Stimulated activated memory B cell treated with anti-CD40 and anti-IgM and Interleukin-4, amounts not matched to agents 10 μg/mL and 1 μg/mL and 100 μg/mL, for 72 hours (primary cell): ENCODE data around the gene PHF3.

ENCODE experiments used
- ATAC-seq: fragments of 150-1000 bp; cut with Tn5 transposase; 2 replicates; pipeline ENCODE4 v1.10.0; 2021
- H3K27ac Mint-ChIP-seq: one replicate; pipeline ENCODE4 v1.8.0; 2022; ENCODE audit warnings: mild to moderate bottlenecking, mixed read lengths
- H3K27me3 Mint-ChIP-seq: one replicate; pipeline ENCODE4 v1.8.0; 2022; ENCODE audit warnings: mixed read lengths
- H3K36me3 Mint-ChIP-seq: one replicate; pipeline ENCODE4 v1.8.0; 2022; ENCODE audit warnings: mixed read lengths
- H3K4me1 Mint-ChIP-seq: one replicate; pipeline ENCODE4 v1.8.0; 2022; ENCODE audit warnings: mixed read lengths
- H3K4me3 Mint-ChIP-seq: one replicate; pipeline ENCODE4 v1.8.0; 2022; ENCODE audit warnings: mild to moderate bottlenecking, moderate library complexity, mixed read lengths
- H3K9me3 Mint-ChIP-seq: one replicate; pipeline ENCODE4 v1.8.0; 2022; ENCODE audit warnings: mixed read lengths

PHF3 gene

DNA sequence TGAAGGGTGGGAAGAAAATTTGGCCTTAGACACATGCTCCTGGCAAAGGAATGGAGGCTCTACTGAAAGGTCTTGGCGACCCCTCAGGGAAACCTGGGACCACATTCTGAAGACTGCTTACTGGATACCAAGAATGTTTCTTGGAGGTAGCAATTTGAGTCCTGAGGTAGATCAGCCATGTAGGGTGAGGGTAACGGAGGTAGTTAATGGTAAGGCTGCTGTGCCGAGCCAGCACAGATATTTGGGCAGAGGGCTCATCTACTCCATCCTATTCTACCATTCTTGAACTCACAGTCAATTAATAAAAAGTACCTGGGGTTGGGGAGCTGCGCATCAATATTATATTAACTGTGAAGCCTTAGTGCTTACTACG lies 401 bp upstream of the PHF3 start:
- Mint-ChIP-seq H3K4me3 (peak overlapping the region; percentile 97), H3K4me1 (peaks cover 39% of the 10 kb centered on the region), H3K9me3 (no peaks in the 10 kb centered on the region), H3K27me3 (no peaks in the 10 kb centered on the region), H3K27ac (peak overlapping the region; percentile 95), H3K36me3 (no peaks in the 10 kb centered on the region)
- ATAC-seq: no peak

DNA sequence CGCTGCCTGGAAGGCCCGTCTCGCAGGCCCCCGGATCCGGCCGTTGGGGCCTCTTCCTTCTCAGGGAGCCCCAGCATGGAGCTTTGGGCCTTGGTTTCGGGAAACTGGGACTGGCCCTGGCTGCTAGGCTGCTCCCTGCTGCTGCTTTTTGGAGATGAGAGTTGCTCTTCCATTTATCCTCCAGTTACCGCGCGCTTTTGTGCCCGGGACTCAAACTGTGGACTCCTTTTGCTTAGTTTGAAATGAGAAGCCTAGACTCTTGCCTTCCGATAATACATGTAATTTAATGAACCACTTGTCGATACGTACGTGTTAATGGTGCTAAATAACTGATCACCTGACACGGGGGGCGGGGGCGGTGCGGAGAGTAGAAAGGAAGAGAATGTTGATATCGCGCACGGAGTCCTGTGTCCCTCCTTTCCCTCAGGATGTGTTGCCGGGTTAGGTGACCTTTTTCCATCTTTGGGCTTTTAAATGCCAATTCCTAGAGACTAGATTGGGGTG lies 968 bp downstream of the PHF3 start:
- ATAC-seq: peak; percentile 9
- peak overlapping the region; percentile 95 for H3K27ac Mint-ChIP-seq
- H3K9me3 Mint-ChIP-seq: no peaks in the 10 kb centered on the region
- H3K4me1 Mint-ChIP-seq: peaks cover 52% of the 10 kb centered on the region
- peak overlapping the region; percentile 97 for H3K4me3 Mint-ChIP-seq
- peaks cover 2% of the 10 kb centered on the region for H3K36me3 Mint-ChIP-seq
- H3K27me3 Mint-ChIP-seq: no peaks in the 10 kb centered on the region

DNA sequence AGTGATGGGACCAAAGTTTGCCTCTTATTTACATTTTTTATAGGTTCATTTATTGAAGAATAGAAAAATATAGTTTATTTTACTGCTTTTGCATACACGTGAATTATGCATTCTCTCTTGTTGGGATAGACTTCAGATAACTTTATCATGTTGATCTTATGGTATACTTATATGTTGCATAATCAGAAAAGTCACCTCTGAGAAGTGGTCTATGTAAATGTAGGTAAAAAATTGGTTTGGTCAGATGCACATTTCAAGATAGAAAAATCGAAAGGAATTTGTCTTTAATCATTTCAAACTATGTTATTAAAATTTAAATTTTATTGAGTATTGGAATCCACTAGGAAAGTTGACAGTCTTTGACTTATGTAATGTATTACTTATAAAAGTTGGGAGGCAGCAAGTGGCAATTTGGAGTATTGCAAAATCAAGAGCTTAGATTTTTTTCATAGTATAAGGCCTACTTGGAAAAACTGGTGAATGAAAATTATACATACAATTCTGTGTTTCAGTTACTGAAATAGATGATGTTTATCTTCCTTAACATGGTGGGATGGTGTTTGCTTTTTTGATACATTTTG lies 2.4 kb downstream of the PHF3 start:
- Mint-ChIP-seq H3K4me3 (peak overlapping the region; percentile 50), H3K4me1 (peaks cover 56% of the 10 kb centered on the region), H3K27ac (no peak overlapping the region)

DNA sequence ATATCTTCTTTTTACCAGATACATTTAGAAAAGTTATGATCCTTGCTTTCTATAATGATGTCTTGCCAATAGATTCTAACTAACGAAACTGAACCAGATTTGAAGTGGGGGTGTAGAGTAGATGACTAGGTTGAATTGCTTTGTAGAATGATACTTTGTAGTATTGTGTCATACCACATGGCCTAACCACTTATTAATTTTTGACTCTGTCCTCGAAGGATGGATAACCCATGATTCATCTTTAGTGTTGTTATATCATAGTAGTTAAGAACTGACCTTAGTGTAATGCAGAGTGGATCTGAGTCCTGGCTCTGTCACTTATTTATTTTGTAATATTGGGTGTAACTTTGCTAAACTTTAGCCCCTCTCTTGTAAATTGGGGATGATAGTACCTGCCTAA lies 4.5 kb downstream of the PHF3 start:
- Mint-ChIP-seq H3K36me3 (peaks cover 5% of the 10 kb centered on the region), H3K27me3 (no peaks in the 10 kb centered on the region), H3K4me3 (no peak overlapping the region), H3K27ac (no peak overlapping the region), H3K4me1 (peaks cover 70% of the 10 kb centered on the region), H3K9me3 (no peaks in the 10 kb centered on the region)
- no peak for ATAC-seq

More for the DNA sequence above, 2.4 kb downstream of the PHF3 start:
- no peak for ATAC-seq
- H3K9me3 Mint-ChIP-seq: no peaks in the 10 kb centered on the region
- H3K27me3 Mint-ChIP-seq: no peaks in the 10 kb centered on the region
- peaks cover 5% of the 10 kb centered on the region for H3K36me3 Mint-ChIP-seq

DNA sequence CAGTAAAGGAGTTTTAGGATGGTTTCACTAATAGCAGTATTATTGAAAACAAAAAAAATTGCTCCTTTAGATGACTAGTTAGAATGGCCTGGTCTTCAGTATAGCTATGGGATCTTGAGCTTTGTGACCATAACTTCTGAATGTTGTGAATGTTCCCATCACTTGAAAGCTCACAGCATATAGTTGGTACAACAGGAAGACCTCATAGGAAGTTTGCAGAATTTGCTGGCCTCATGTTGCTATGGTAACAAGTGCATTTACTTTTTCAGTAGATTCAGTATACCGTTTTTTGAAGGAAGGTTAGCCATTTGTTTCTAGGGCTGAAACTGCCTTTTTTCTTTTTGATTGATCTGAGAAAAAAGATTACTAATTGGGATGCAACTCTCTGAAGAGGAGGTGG lies 8.3 kb downstream of the PHF3 start:
- no peaks in the 10 kb centered on the region for H3K27me3 Mint-ChIP-seq
- peaks cover 5% of the 10 kb centered on the region for H3K36me3 Mint-ChIP-seq
- ATAC-seq: no peak

DNA sequence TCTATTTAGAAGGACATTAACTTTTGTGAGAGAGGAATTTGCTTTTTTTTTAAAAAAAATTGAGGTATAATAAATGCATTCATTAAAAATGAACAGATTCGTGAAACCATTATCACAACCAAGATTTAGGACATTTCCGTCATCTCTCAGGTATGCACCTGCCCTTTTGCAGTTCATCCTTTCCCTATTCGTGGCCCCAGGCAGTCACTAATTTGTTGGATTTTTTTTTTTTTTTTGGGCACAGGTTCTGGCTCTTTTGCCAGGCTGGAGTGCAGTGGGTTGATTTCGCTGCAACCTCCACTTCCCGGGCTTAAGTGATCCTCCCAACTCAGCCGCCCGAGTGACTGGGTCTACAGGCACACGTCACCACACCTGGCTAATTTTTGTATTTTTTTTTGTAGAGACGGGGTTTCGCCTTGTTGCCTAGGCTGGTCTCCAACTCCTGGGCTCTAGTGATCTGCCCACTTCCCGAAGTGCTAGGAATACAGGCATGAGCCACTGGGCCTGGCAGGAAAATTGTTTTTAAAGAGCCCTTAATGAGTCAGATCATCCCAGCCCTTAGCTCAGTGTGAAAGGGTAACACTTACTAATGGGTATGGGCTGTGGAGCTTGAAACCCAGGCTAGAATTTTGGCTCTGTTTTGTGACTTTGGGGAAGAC lies 9.2 kb downstream of the PHF3 start:
- peaks cover 5% of the 10 kb centered on the region for H3K36me3 Mint-ChIP-seq
- no peak overlapping the region for H3K27ac Mint-ChIP-seq
- H3K4me1 Mint-ChIP-seq: peaks cover 45% of the 10 kb centered on the region
- no peaks in the 10 kb centered on the region for H3K9me3 Mint-ChIP-seq
- no peak overlapping the region for H3K4me3 Mint-ChIP-seq
- H3K27me3 Mint-ChIP-seq: no peaks in the 10 kb centered on the region
- ATAC-seq: no peak

More for the DNA sequence above, 8.3 kb downstream of the PHF3 start:
- Mint-ChIP-seq H3K9me3 (no peaks in the 10 kb centered on the region), H3K4me1 (peaks cover 54% of the 10 kb centered on the region), H3K27ac (no peak overlapping the region), H3K4me3 (no peak overlapping the region)

DNA sequence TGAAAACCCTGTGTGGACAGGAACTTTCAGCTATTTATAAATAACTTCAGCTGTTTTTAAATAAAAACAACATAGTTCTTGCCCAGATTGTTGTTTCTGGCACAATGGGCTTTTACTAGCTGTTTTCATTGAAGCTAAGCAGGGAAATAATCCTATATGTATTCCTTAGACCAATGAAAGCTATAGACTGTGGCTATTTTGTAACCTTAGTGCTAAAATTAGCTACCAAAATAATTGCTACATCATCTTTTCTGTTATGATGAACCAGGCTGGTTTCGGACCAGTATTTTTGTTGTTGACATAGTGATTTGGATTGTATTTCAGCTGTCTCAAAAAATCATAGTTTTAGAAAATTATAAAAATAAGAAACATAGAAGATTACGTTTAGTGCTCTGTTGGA lies 13.7 kb downstream of the PHF3 start:
- H3K27ac Mint-ChIP-seq: no peak overlapping the region
- H3K36me3 Mint-ChIP-seq: peaks cover 31% of the 10 kb centered on the region
- peaks cover 54% of the 10 kb centered on the region for H3K4me1 Mint-ChIP-seq
- ATAC-seq: no peak
- H3K9me3 Mint-ChIP-seq: no peaks in the 10 kb centered on the region
- H3K4me3 Mint-ChIP-seq: no peak overlapping the region
- H3K27me3 Mint-ChIP-seq: no peaks in the 10 kb centered on the region

DNA sequence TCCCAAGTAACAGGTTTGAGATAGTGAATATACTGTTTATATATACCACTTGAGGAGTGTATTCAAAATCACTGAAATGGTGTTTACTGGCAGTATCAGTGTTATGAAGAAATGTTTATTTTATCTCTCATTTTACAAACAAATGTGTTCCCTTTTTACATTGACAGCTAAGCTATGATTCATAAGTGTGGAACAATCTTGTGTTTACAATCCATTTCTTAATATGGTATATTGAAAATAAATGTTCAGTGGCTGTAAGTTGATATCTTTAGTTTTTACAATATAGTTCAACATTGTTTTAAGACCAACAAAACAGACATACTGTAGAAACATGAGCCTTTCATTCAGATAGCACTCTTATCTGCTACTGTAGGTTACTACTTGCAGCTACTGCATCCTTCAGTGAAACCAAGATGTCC lies 14.3 kb downstream of the PHF3 start:
- no peak for ATAC-seq
- H3K36me3 Mint-ChIP-seq: peaks cover 34% of the 10 kb centered on the region
- no peaks in the 10 kb centered on the region for H3K27me3 Mint-ChIP-seq
- peaks cover 53% of the 10 kb centered on the region for H3K4me1 Mint-ChIP-seq
- no peak overlapping the region for H3K4me3 Mint-ChIP-seq
- H3K9me3 Mint-ChIP-seq: no peaks in the 10 kb centered on the region
- no peak overlapping the region for H3K27ac Mint-ChIP-seq

DNA sequence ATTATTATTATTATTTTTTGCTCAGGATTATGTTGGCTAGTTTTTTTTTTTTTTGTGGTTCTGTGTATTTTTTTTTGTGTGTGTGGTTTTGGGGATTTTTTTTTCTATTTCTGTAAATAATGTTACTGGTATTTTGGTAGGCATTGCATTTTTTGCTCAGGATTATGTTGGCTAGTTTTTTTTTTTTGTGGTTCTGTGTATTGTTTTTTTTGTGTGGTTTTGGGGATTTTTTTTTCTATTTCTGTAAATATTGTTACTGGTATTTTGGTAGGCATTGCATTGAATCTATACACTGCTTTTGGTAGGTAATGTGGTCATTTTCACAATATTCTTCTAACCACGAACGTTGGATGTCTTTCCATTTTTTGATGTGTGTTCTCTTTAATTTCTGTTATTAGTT lies 17.4 kb downstream of the PHF3 start:
- Mint-ChIP-seq H3K4me3 (no peak overlapping the region), H3K36me3 (peaks cover 43% of the 10 kb centered on the region), H3K9me3 (no peaks in the 10 kb centered on the region), H3K27me3 (no peaks in the 10 kb centered on the region), H3K27ac (no peak overlapping the region), H3K4me1 (peaks cover 74% of the 10 kb centered on the region)
- ATAC-seq: no peak

DNA sequence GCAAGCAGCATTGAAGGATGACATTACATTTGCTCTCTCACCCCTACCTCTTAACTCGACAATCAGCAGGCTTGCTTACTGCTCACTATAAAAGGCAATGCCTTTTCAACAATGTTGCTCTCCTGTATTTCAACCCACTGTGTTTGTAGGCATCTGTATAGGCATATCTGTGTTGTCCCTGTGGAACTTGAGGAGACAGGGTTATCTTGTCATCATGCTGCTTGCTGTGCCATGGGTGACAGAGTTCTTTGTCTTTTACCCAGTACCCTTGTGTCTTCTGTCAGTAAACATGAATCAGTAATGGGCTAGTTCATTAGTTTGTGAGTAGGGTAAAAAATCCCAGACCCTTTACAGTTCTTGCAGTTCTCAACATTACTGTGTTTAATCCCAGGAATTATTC lies 25.2 kb downstream of the PHF3 start:
- Mint-ChIP-seq H3K4me1 (peaks cover 76% of the 10 kb centered on the region), H3K4me3 (no peak overlapping the region)

DNA sequence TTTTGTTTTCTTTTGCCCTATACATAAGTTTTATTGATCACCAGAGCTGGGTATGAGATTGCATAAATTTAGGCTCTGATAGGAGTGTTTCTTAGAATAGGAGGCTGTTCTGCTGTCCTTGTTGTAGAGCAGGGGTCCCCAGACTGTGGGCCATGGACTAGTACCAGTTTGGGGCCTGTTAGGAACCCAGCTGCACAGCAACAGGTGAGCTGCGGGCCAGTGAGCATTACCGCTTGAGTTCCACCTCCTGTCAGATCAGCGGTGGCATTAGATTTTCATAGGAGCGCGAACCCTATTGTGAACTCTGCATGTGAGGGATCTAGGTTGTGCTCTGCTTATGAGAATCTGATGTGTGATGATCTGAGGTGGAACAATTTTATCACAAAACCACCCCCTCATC lies 26.2 kb downstream of the PHF3 start:
- peaks cover 10% of the 10 kb centered on the region for H3K36me3 Mint-ChIP-seq
- no peak for ATAC-seq
- H3K9me3 Mint-ChIP-seq: no peaks in the 10 kb centered on the region
- no peaks in the 10 kb centered on the region for H3K27me3 Mint-ChIP-seq
- peaks cover 65% of the 10 kb centered on the region for H3K4me1 Mint-ChIP-seq
- H3K4me3 Mint-ChIP-seq: no peak overlapping the region
- no peak overlapping the region for H3K27ac Mint-ChIP-seq

More for the DNA sequence above, 25.2 kb downstream of the PHF3 start:
- H3K9me3 Mint-ChIP-seq: no peaks in the 10 kb centered on the region
- no peak overlapping the region for H3K27ac Mint-ChIP-seq
- no peak for ATAC-seq
- peaks cover 15% of the 10 kb centered on the region for H3K36me3 Mint-ChIP-seq
- no peaks in the 10 kb centered on the region for H3K27me3 Mint-ChIP-seq

DNA sequence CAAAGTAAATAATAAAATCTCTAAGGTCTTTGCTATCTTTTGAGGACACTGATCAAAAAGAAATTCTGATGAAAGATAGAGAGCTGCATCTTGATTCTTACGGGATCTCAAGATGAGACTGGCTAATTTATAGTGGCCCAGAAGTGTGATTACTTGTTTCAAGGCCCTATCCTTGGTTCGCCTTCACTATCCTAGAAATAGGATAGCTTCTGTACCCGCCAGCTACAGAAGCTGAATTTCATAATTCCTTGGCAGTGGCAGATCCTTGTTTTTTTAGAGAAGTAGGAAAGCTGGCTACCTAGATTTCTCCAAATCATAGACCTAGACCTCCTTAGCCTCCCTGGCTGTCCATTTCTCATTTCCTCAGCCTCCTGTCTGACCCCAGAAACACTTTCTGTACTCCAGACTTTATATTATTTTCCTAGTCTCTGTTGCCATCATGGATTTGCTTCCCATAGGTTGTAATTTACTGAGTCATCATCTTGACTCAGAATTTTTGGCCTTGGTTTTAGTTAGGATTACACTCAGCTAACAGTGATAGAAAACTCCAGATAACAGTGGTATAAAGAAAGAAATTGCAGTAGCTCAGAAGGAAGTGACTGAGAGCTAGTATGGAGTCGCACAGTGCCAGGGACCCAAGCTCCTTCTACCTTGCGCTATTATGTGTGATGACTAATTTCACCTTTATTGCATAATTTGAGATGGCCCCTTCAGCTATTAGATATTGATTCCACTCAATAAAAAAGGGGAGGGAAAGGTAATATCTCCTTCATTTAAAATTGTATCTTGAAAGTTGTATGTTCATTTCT lies 27.7 kb downstream of the PHF3 start:
- no peak for ATAC-seq
- Mint-ChIP-seq H3K36me3 (peaks cover 2% of the 10 kb centered on the region), H3K4me3 (no peak overlapping the region), H3K9me3 (no peaks in the 10 kb centered on the region), H3K27me3 (no peaks in the 10 kb centered on the region), H3K27ac (peak overlapping the region; percentile 24), H3K4me1 (peaks cover 59% of the 10 kb centered on the region)

DNA sequence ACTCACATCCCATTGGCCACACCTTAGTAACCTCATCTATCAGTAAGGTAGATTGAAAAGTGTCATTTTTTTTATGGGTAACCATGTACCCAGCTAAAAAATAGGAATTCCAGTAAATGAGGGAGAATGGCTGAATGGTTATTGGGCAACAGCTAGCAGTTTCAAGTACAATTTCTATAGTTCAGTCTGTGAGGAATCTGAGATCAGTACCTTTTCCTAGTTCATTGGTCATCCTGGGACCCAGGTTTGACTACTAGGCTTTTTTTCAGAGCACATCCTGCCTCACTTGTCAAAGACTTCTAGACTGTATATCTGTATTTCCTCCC lies 28.3 kb downstream of the PHF3 start:
- H3K27me3 Mint-ChIP-seq: no peaks in the 10 kb centered on the region

DNA sequence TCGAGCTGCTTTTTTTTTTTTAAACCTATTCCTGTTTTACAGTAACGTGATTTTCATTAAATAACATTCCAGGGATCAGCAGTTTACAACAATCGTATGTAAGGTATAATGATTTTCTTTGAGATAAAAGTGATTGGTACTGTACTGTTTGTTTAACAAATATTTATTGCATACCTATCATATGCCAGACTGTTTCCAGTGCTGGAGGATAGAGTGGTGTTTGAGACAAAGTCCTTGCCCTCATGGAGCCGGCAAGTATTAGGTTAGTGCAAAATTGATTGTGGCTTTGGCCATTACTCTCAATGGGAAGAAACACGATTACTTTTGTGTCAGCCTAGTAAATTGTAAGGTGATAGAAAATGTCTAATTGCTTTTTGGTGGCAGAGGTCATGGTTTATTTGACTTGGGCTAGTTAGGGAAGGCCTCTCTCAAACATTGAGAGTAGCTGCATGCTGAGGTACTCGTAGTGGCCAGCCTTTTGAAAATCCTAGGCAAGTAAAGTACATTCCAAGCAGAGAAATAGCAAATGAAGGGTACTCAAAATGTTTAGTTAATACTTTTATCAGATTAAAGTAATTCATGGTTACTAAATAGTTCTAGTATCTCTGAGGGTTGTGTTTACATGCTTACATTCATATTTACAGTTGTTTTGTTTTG lies 35.6 kb downstream of the PHF3 start:
- ATAC-seq: no peak
- Mint-ChIP-seq H3K27me3 (no peaks in the 10 kb centered on the region), H3K4me3 (no peak overlapping the region), H3K27ac (no peak overlapping the region), H3K4me1 (peaks cover 43% of the 10 kb centered on the region), H3K9me3 (no peaks in the 10 kb centered on the region), H3K36me3 (peaks cover 4% of the 10 kb centered on the region)

More for the DNA sequence above, 28.3 kb downstream of the PHF3 start:
- no peak overlapping the region for H3K27ac Mint-ChIP-seq
- ATAC-seq: no peak
- H3K36me3 Mint-ChIP-seq: no peaks in the 10 kb centered on the region
- no peak overlapping the region for H3K4me3 Mint-ChIP-seq
- peaks cover 58% of the 10 kb centered on the region for H3K4me1 Mint-ChIP-seq
- H3K9me3 Mint-ChIP-seq: no peaks in the 10 kb centered on the region

DNA sequence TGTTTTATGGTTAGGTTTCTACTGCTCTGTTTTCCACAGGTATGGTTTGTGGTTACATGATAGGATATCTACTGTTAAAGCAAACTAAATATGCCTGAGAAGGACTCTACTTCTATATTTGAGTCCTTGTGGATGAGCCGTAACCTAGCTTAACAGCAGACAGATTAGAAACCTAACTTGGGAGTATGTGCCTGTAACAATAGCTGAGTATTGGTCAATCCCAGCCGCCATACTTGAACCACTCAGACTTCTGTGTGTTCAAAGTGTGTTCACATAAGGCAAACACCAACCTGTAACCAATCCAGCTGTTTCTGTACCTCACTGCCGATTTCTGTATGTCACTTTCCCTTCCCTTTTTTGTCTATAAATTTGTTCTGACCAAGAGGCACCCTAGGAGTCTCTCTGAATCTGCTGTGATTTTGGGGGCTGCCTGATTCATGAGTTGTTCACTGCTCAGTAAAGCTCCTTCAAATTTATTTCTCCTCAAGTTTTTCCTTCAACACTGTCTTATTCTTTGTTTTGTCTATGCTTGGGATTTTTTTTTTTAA lies 37.1 kb downstream of the PHF3 start:
- H3K4me3 Mint-ChIP-seq: no peak overlapping the region
- no peaks in the 10 kb centered on the region for H3K27me3 Mint-ChIP-seq
- H3K27ac Mint-ChIP-seq: peak overlapping the region; percentile 28
- peaks cover 4% of the 10 kb centered on the region for H3K36me3 Mint-ChIP-seq
- ATAC-seq: no peak
- H3K4me1 Mint-ChIP-seq: peaks cover 41% of the 10 kb centered on the region
- H3K9me3 Mint-ChIP-seq: no peaks in the 10 kb centered on the region
